Measurements from ENCODE around the gene ITPR2.

The ITPR2 gene

GRCh38 chr12:26643532-26644315 is 189.3 kb downstream of the ITPR2 start:
- Histone ChIP-seq H3K9me3 (no peaks in the 10 kb centered on the region), H3K27ac (no peak overlapping the region), H3K36me3 (no peaks in the 10 kb centered on the region), H3K4me3 (no peak overlapping the region), H3K27me3 (no peaks in the 10 kb centered on the region), H3K4me1 (peaks cover 0 to 12% (median 0%) of the 10 kb centered on the region in 4 donors)
- intact Hi-C loops (cut with DNase I; ENCODE audit: low total_unique reads) = loop anchor here (10.0 kb wide), 1 partner anchor 549 kb away; no protein-coding TSS in a partner anchor
- no peak for TF ChIP-seq CTCF (IDR thresholded peaks at IDR 0.05)
- no peak for DNase-seq

- H3K27ac ChIP-seq = no peak overlapping the region
- no peak for TF ChIP-seq CTCF (IDR thresholded peaks at IDR 0.05)
- intact Hi-C loops (cut with DNase I; ENCODE audit: low total_unique reads) = loop anchor here (10.0 kb wide), 1 partner anchor 548 kb away; no protein-coding TSS in a partner anchor
These were observed 190.6 kb downstream of the ITPR2 start for GRCh38 chr12:26642361-26642760.

DNA sequence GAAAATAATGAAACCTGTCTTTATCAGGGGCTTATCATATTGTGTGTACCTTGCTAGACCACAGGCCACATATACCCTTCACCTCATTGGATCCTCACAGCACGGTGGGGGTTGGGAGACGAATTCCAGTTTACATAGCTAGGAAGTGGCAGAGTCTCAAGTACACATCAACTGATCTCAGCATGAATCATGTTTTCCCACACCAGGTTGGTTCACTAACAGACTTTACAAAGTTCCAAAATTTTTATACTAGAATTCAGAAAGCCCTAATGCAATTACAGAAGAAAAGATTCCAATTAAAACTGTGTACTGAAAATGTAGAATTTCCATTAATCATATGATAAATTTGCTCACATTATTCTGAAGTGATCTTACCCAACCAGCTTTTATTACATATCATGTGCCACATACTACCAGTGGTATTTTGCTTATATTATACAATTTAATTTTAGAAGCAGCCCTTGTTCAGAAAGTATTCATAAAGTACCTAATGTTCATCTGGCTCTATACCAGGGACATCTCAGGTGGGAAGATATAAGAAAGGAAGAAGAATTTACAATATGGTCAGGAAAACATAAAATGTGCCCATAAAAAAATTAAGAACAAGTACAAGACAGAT is 196.2 kb downstream of the ITPR2 start:
- Histone ChIP-seq H3K9me3 (no peaks in the 10 kb centered on the region), H3K4me3 (no peak overlapping the region), H3K36me3 (no peaks in the 10 kb centered on the region), H3K27me3 (no peaks in the 10 kb centered on the region), H3K4me1 (no peaks in the 10 kb centered on the region), H3K27ac (no peak overlapping the region)
- intact Hi-C loops (cut with DNase I; ENCODE audit: low total_unique reads) = no loop called here
- no peak for TF ChIP-seq CTCF (IDR thresholded peaks at IDR 0.05)
- DNase-seq = no peak

More at GRCh38 chr12:26642361-26642760, 190.6 kb downstream of the ITPR2 start:
- Histone ChIP-seq H3K9me3 (no peaks in the 10 kb centered on the region), H3K36me3 (no peaks in the 10 kb centered on the region), H3K27me3 (no peaks in the 10 kb centered on the region), H3K4me3 (no peak overlapping the region), H3K4me1 (no peaks in the 10 kb centered on the region)
- DNase-seq = no peak

DNA sequence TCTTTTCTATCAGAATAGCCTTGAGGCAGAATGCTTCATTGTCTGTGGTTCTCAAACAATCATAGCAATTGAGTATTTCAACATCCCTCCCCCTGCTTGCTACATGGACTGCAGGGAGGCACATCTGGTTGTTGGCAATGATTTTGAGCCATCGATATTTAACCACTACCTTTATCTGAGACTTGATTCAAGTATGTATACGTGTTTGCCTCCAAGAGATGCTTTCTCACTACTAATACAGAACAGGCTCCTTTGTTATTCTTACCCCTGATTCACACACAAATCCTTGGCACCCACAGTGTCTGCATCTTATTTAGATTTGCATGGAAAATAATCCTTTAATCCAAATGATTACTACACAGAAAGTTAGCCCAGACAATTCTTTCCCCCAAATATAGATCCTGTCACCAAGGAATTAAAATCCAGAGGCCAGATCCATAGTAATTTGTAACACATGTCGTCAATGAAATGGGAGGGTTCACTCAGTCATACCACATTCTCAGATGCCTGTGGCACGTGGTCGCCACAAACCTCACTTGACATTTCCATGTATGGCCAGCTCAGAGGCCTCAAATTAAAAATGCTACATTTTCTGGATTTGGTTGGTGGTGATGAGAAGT is 199.3 kb downstream of the ITPR2 start:
- intact Hi-C loops (cut with DNase I; ENCODE audit: low total_unique reads) = no loop called here
- no peaks in the 10 kb centered on the region for H3K9me3 ChIP-seq
- no peak for DNase-seq
- no peak for TF ChIP-seq CTCF (IDR thresholded peaks at IDR 0.05)
- no peak overlapping the region for H3K4me3 ChIP-seq
- no peaks in the 10 kb centered on the region for H3K36me3 ChIP-seq
- H3K27ac ChIP-seq = no peak overlapping the region
- H3K27me3 ChIP-seq = no peaks in the 10 kb centered on the region
- peaks cover 0 to 14% (median 3%) of the 10 kb centered on the region in 4 donors for H3K4me1 ChIP-seq

- Histone ChIP-seq H3K4me1 (peaks cover 0 to 14% (median 3%) of the 10 kb centered on the region in 4 donors), H3K27me3 (no peaks in the 10 kb centered on the region), H3K36me3 (no peaks in the 10 kb centered on the region), H3K4me3 (no peak overlapping the region), H3K27ac (no peak overlapping the region), H3K9me3 (no peaks in the 10 kb centered on the region)
- intact Hi-C loops (cut with DNase I; ENCODE audit: low total_unique reads) = no loop called here
- no peak for DNase-seq
- TF ChIP-seq CTCF (IDR thresholded peaks at IDR 0.05) = no peak
These were observed 200.2 kb downstream of the ITPR2 start for GRCh38 chr12:26632756-26633155.

All from tibial artery (tissue), 4 donors.